Measurements from ENCODE around the gene OSCP1. TPM values are rescaled to one million over a fixed set of nuclear protein-coding genes. Genes with fewer than 3 reads are reported as not detected.
A peak's percentile ranks its signal among the peaks of the same experiment; 100 is the strongest.

Gene OSCP1
- total and polyA plus RNA-seq, 10 donors = 0.70 to 3.3 (median 1.4) TPM

- H3K4me3 ChIP-seq = peak overlapping the region in 1 of 8 donors; percentile 38
- H3K27ac ChIP-seq = peak overlapping the region; percentile 57 to 98 (median 94)
- no peaks in the 10 kb centered on the region for H3K9me3 ChIP-seq
- peaks cover 33 to 92% (median 72%) of the 10 kb centered on the region in 6 donors for H3K4me1 ChIP-seq
- intact Hi-C loops (cut with DNase I; ENCODE audit: low total_unique reads) = no loop called here
- H3K27me3 ChIP-seq (replicated peaks in 1 of 7) = no peaks in the 10 kb centered on the region
- TF ChIP-seq POLR2A (IDR thresholded peaks at IDR 0.05) (no peak), POLR2AphosphoS5 (IDR thresholded peaks at IDR 0.05) (no peak), CTCF (IDR thresholded peaks at IDR 0.05 in 8 of 11, conservative IDR thresholded peaks at IDR 0.05 in 3 of 11) (no peak)
- H3K36me3 ChIP-seq = peaks cover 0 to 61% (median 32%) of the 10 kb centered on the region in 6 donors
- no peak for DNase-seq
- WGBS, 5 donors = 75 to 91% (median 78%) methylated on average over 1 of the region's 1 CpG
Measured at GRCh38 chr1:36389999-36390398, 60.3 kb downstream of the OSCP1 start.

GRCh38 chr1:36389261-36389660 is 61.0 kb downstream of the OSCP1 start:
- Histone ChIP-seq H3K36me3 (peaks cover 0 to 55% (median 31%) of the 10 kb centered on the region in 6 donors), H3K27ac (peak overlapping the region; percentile 57 to 98 (median 94)), H3K4me1 (peaks cover 38 to 92% (median 72%) of the 10 kb centered on the region in 6 donors), H3K9me3 (no peaks in the 10 kb centered on the region), H3K4me3 (no peak overlapping the region), H3K27me3 (replicated peaks in 1 of 7) (no peaks in the 10 kb centered on the region)
- 83 to 94% (median 90%) methylated on average over 2 of the region's 2 CpGs for WGBS, 5 donors
- no peak for DNase-seq
- TF ChIP-seq POLR2AphosphoS5 (IDR thresholded peaks at IDR 0.05) (no peak), POLR2A (IDR thresholded peaks at IDR 0.05) (no peak), CTCF (IDR thresholded peaks at IDR 0.05 in 8 of 11, conservative IDR thresholded peaks at IDR 0.05 in 3 of 11) (no peak)
- intact Hi-C loops (cut with DNase I; ENCODE audit: low total_unique reads) = no loop called here

- intact Hi-C loops (cut with DNase I; ENCODE audit: low total_unique reads) = no loop called here
- H3K27me3 ChIP-seq (replicated peaks in 1 of 7) = no peaks in the 10 kb centered on the region
- no peaks in the 10 kb centered on the region for H3K9me3 ChIP-seq
- H3K4me3 ChIP-seq = peak overlapping the region in 1 of 8 donors; percentile 87
- peak overlapping the region; percentile 78 to 98 (median 96) for H3K27ac ChIP-seq
- peaks cover 0 to 42% (median 12%) of the 10 kb centered on the region in 6 donors for H3K36me3 ChIP-seq
- peaks cover 53 to 92% (median 85%) of the 10 kb centered on the region in 6 donors for H3K4me1 ChIP-seq
- 56 to 72% (median 62%) methylated on average over 10 of the region's 10 CpGs for WGBS, 5 donors
- no peak for DNase-seq
- TF ChIP-seq POLR2AphosphoS5 (IDR thresholded peaks at IDR 0.05) = no peak
- TF ChIP-seq POLR2A (IDR thresholded peaks at IDR 0.05) = no peak
- TF ChIP-seq CTCF (IDR thresholded peaks at IDR 0.05 in 8 of 11, conservative IDR thresholded peaks at IDR 0.05 in 3 of 11) = no peak
Measured at GRCh38 chr1:36387141-36387949, 62.9 kb downstream of the OSCP1 start.
